KMS-11 (cell line): ENCODE data around the gene DSC2.

Source experiments
- H2AFZ ChIP-seq: fragments of 200-600 bp; sonication (generic); 2 replicates; pipeline ENCODE4 v1.6.1; 2016; ENCODE audit warnings: antibody characterized with exemption, mixed run types, low read depth
- H3K27ac ChIP-seq: fragments of 200-600 bp; sonication (generic); 2 replicates; pipeline ENCODE4 v1.6.1; 2016; ENCODE audit warnings: mild to moderate bottlenecking, mixed run types
- H3K27me3 ChIP-seq: fragments of 200-600 bp; sonication (generic); 2 replicates; pipeline ENCODE4 v1.6.1; 2017; ENCODE audit warnings: mild to moderate bottlenecking, low read depth, mixed run types, moderate library complexity; ENCODE audit not compliant: insufficient read depth
- H3K36me3 ChIP-seq: fragments of 200-600 bp; sonication (generic); 2 replicates; pipeline ENCODE4 v1.6.1; 2017; ENCODE audit warnings: mild to moderate bottlenecking, mixed run types; ENCODE audit not compliant: insufficient read depth
- H3K4me1 ChIP-seq: fragments of 200-600 bp; sonication (generic); 2 replicates; pipeline ENCODE4 v1.6.1; 2016; ENCODE audit warnings: mild to moderate bottlenecking, low read depth, mixed run types; ENCODE audit not compliant: poor library complexity, severe bottlenecking
- H3K4me2 ChIP-seq: fragments of 200-600 bp; sonication (generic); 2 replicates; pipeline ENCODE4 v1.7.0; 2016; ENCODE audit warnings: mild to moderate bottlenecking, mixed run types
- H3K4me3 ChIP-seq: fragments of 200-600 bp; sonication (generic); IDR thresholded peaks from 2 replicates; pipeline ENCODE4 v1.6.1; 2017; ENCODE audit warnings: low read depth, low read length, mixed read lengths; ENCODE audit not compliant: insufficient read depth
- H3K79me2 ChIP-seq: fragments of 200-600 bp; sonication (generic); 2 replicates; pipeline ENCODE4 v1.6.1; 2016; ENCODE audit warnings: low read depth, mixed run types; ENCODE audit not compliant: insufficient read depth
- H3K9ac ChIP-seq: fragments of 200-600 bp; sonication (generic); 2 replicates; pipeline ENCODE4 v1.6.1; 2016; ENCODE audit warnings: mild to moderate bottlenecking, mixed run types
- H4K20me1 ChIP-seq: fragments of 200-600 bp; sonication (generic); 2 replicates; pipeline ENCODE4 v1.6.1; 2016; ENCODE audit warnings: mild to moderate bottlenecking, mixed run types; ENCODE audit not compliant: insufficient read depth
- CTCF ChIP-seq: fragments of 200-600 bp; sonication (generic); conservative IDR thresholded peaks from 2 replicates; pipeline ENCODE4 v1.6.1; 2017; ENCODE audit warnings: low read depth, mild to moderate bottlenecking, antibody characterized with exemption, low read length, moderate library complexity, mixed read lengths

Gene DSC2

GRCh38 chr18:31102025-31102684, at the start of gene DSC2:
DSC2 (minus strand) TSS chr18:31102421; CDS start chr18:31101971, 450 bp downstream.
- TF ChIP-seq CTCF: no peak

GRCh38 chr18:31149351-31149750, 47.1 kb upstream of the DSC2 start:
- Histone ChIP-seq H3K4me1 (no peaks in the 10 kb centered on the region), H2AFZ (no peak overlapping the region), H4K20me1 (no peaks in the 10 kb centered on the region), H3K9ac (no peak overlapping the region), H3K4me2 (no peak overlapping the region), H3K79me2 (no peaks in the 10 kb centered on the region), H3K27me3 (no peaks in the 10 kb centered on the region), H3K4me3 (no peak overlapping the region), H3K36me3 (no peaks in the 10 kb centered on the region), H3K27ac (no peak overlapping the region)
- TF ChIP-seq CTCF: no peak

More at GRCh38 chr18:31102025-31102684, at the start of gene DSC2:
- H3K79me2 ChIP-seq: no peaks in the 10 kb centered on the region
- H3K9ac ChIP-seq: no peak within 1 kb of the TSS
- no peak within 1 kb of the TSS for H3K27ac ChIP-seq
- no peak within 1 kb of the TSS for H3K4me3 ChIP-seq
- H2AFZ ChIP-seq: peak within 1 kb of the TSS; percentile 11; the same call in 1 of the 2 replicates
- no peaks in the 10 kb centered on the region for H3K4me1 ChIP-seq
- no peaks in the 10 kb centered on the region for H3K27me3 ChIP-seq
- H3K36me3 ChIP-seq: no peaks in the 10 kb centered on the region
- no peaks in the 10 kb centered on the region for H4K20me1 ChIP-seq
- no peak within 1 kb of the TSS for H3K4me2 ChIP-seq

GRCh38 chr18:31148600-31148999, 46.4 kb upstream of the DSC2 start:
- Histone ChIP-seq H3K27ac (no peak overlapping the region), H3K4me3 (no peak overlapping the region), H3K4me1 (no peaks in the 10 kb centered on the region), H3K4me2 (no peak overlapping the region), H2AFZ (no peak overlapping the region), H3K27me3 (no peaks in the 10 kb centered on the region), H3K79me2 (no peaks in the 10 kb centered on the region), H4K20me1 (no peaks in the 10 kb centered on the region), H3K9ac (no peak overlapping the region), H3K36me3 (no peaks in the 10 kb centered on the region)
- no peak for TF ChIP-seq CTCF

GRCh38 chr18:31146809-31147208, 44.6 kb upstream of the DSC2 start:
- Histone ChIP-seq H3K4me1 (no peaks in the 10 kb centered on the region), H4K20me1 (no peaks in the 10 kb centered on the region), H3K79me2 (no peaks in the 10 kb centered on the region), H3K27ac (no peak overlapping the region), H3K9ac (no peak overlapping the region), H3K4me3 (no peak overlapping the region), H3K27me3 (no peaks in the 10 kb centered on the region), H2AFZ (no peak overlapping the region), H3K4me2 (no peak overlapping the region), H3K36me3 (no peaks in the 10 kb centered on the region)
- TF ChIP-seq CTCF: no peak
